Astrocyte (in vitro differentiated cells and primary cell): ENCODE data around the gene MTMR4. TPM values are rescaled to one million over a fixed set of nuclear protein-coding genes. Genes with fewer than 3 reads are reported as not detected.

Experiments
- DNase-seq: peaks from one replicate; pipeline ENCODE4 v3.0.0-alpha.2; 2010; ENCODE audit warnings: low read depth
- FAIRE-seq: peaks from 2 replicates; lab custom pipeline; 2011; peaks lifted over from hg19 to GRCh38; lab: Jason Lieb, UNC
- H2AFZ ChIP-seq: 2 replicates; pipeline ENCODE4 v1.6.0; 2012; ENCODE audit warnings: low read depth, low read length, inconsistent platforms
- H3K27ac ChIP-seq: 2 replicates; pipeline ENCODE4 v1.5.1; 2011; ENCODE audit warnings: low read depth, low read length, inconsistent platforms
- H3K27me3 ChIP-seq: 2 replicates; pipeline ENCODE4 v1.6.0; 2011; ENCODE audit warnings: low read length, inconsistent platforms; ENCODE audit not compliant: insufficient read depth
- H3K36me3 ChIP-seq: 2 replicates; pipeline ENCODE4 v1.5.1; 2011; ENCODE audit warnings: low read length, inconsistent platforms; ENCODE audit not compliant: insufficient read depth
- H3K4me1 ChIP-seq: 2 replicates; pipeline ENCODE4 v1.5.1; 2011; ENCODE audit warnings: low read length, inconsistent platforms; ENCODE audit not compliant: insufficient read depth
- H3K4me2 ChIP-seq: 2 replicates; pipeline ENCODE4 v1.6.0; 2012; ENCODE audit warnings: low read length, inconsistent platforms
- H3K4me3 ChIP-seq: 2 replicates; pipeline ENCODE4 v1.5.1; 2011; ENCODE audit warnings: low read depth, mild to moderate bottlenecking, low read length, inconsistent platforms; ENCODE audit not compliant: insufficient read depth
- H3K79me2 ChIP-seq: 2 replicates; pipeline ENCODE4 v1.6.0; 2012; ENCODE audit warnings: mild to moderate bottlenecking, low read length, inconsistent platforms; ENCODE audit not compliant: insufficient read depth
- H3K9ac ChIP-seq: 2 replicates; pipeline ENCODE4 v1.6.0; 2012; ENCODE audit warnings: mild to moderate bottlenecking, low read length, inconsistent platforms
- H3K9me3 ChIP-seq: 2 replicates; pipeline ENCODE4 v1.5.1; 2012; ENCODE audit warnings: low read depth, mild to moderate bottlenecking, low read length, inconsistent platforms; ENCODE audit not compliant: insufficient read depth
- H4K20me1 ChIP-seq: 2 replicates; pipeline ENCODE4 v1.6.0; 2012; ENCODE audit warnings: low read length, inconsistent platforms; ENCODE audit not compliant: insufficient read depth
- H3K27ac Mint-ChIP-seq: one replicate; pipeline ENCODE4 v1.8.0; 2021; ENCODE audit warnings: mild to moderate bottlenecking, mixed read lengths; ENCODE audit not compliant: unreplicated experiment
- H3K27me3 Mint-ChIP-seq: one replicate; pipeline ENCODE4 v1.8.0; 2021; ENCODE audit warnings: low read depth, mixed read lengths; ENCODE audit not compliant: unreplicated experiment
- H3K36me3 Mint-ChIP-seq: one replicate; pipeline ENCODE4 v1.8.0; 2021; ENCODE audit warnings: low read depth, mixed read lengths; ENCODE audit not compliant: unreplicated experiment
- H3K4me1 Mint-ChIP-seq: one replicate; pipeline ENCODE4 v1.8.0; 2021; ENCODE audit warnings: low read depth, mixed read lengths; ENCODE audit not compliant: unreplicated experiment
- H3K4me3 Mint-ChIP-seq: one replicate; pipeline ENCODE4 v1.8.0; 2021; ENCODE audit warnings: mild to moderate bottlenecking, moderate library complexity, mixed read lengths; ENCODE audit not compliant: unreplicated experiment
- H3K9me3 Mint-ChIP-seq: one replicate; pipeline ENCODE4 v1.8.0; 2021; ENCODE audit warnings: mild to moderate bottlenecking, mixed read lengths; ENCODE audit not compliant: unreplicated experiment
- EZH2 ChIP-seq: IDR thresholded peaks from 2 replicates; pipeline ENCODE4 v1.6.1; 2012; ENCODE audit warnings: mild to moderate bottlenecking, low read length, inconsistent platforms; ENCODE audit not compliant: insufficient read depth
- total RNA-seq: library from RNA; stranded (reverse); gene quantifications from 2 replicates; pipeline ENCODE4 v1.2.1, GENCODE V29; 2021
- TF ChIP-seq, protein P1 (sequence below): IDR thresholded peaks from 2 replicates; pipeline ENCODE4 v1.5.1; 2011; ENCODE audit warnings: low read depth, mild to moderate bottlenecking, inconsistent platforms, low read length, moderate library complexity; ENCODE audit not compliant: insufficient read depth

The MTMR4 gene
- total RNA-seq, 1 donor from 2014 or later, result 17.6 TPM

DNA sequence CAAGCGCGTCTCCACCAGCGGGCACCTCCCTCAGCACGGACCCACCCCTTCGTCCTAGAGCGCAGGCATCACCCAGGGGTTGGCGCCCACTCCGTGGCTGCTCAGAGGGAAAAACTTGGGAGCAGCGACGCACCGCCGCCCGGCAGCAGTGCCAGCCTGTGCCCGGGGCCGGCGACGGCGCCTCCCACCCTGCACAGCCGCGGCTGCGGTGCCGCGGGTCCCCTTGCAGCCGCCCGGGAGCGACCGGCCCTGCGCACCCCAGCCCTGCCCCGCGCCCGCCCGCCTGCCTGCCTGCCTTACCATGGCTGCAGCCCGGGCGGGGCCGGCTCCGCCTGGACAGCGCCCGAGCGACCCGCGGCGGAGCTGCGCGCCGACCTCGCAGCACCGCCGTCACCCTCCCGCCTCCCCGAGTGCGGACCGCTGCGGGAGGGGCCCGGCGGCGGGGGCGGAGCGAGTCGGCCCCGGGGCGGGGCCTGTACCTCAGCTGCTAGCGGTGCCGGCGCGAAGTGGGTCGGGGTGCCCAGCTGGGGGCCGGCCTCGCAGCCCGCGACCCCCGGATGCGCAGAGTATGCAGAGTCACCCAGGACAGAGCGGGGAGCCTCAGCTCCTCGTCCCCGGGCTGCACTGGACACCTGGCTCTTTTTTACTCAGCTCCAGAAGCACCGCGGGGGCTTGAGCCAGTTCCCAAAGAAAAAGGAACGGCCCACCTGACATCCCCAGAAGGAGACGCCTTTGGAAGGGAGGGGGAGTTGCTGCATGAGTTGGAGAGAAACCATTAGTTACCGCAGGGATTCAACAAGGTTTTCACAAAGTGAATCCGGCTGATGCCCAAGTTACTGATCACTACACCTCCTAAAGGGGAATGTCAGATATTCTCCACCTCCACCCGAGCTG is 17.5 kb upstream of the MTMR4 start:
- peak overlapping the region; percentile 71 for H2AFZ ChIP-seq
- peak; percentile 23 for DNase-seq

DNA sequence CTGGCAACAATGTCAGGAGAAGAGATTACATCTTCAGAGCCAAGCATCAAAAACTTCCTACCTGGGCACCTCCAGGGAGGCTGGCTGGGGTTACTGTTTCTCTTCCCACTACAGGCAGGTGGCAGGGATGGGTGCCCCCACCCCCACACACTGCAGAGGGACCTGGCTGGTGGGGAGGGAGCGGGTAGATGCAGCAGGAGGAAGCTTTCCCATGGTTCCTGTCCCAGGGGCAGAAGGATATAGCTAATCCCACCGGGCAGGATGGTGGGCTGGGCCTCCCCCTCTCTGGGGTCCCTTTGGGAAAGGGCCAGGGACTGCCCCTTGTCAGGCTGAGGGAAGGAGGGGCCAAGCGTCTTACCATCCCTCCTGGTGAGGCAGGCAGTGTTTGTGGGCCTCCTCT is 16.7 kb upstream of the MTMR4 start:
- H3K4me3 Mint-ChIP-seq, result peak overlapping the region; percentile 60
- no peak for FAIRE-seq
- peak overlapping the region; percentile 71 for H2AFZ ChIP-seq

More for the DNA sequence above, 17.5 kb upstream of the MTMR4 start:
- Histone ChIP-seq H3K9ac (peak overlapping the region; percentile 51), H4K20me1 (no peaks in the 10 kb centered on the region), H3K27ac (no peak overlapping the region), H3K4me2 (peak overlapping the region; percentile 87), H3K36me3 (no peaks in the 10 kb centered on the region), H3K79me2 (no peaks in the 10 kb centered on the region), H3K27me3 (peaks cover 12% of the 10 kb centered on the region), H3K9me3 (no peaks in the 10 kb centered on the region), H3K4me3 (peak overlapping the region; percentile 52), H3K4me1 (peaks cover 36% of the 10 kb centered on the region)
- peaks cover 33% of the 10 kb centered on the region for H3K4me1 Mint-ChIP-seq
- no peaks in the 10 kb centered on the region for H3K36me3 Mint-ChIP-seq
- H3K27me3 Mint-ChIP-seq, result peaks cover 38% of the 10 kb centered on the region
- TF ChIP-seq EZH2, result peak; percentile 43
- TF ChIP-seq, protein P1, sequence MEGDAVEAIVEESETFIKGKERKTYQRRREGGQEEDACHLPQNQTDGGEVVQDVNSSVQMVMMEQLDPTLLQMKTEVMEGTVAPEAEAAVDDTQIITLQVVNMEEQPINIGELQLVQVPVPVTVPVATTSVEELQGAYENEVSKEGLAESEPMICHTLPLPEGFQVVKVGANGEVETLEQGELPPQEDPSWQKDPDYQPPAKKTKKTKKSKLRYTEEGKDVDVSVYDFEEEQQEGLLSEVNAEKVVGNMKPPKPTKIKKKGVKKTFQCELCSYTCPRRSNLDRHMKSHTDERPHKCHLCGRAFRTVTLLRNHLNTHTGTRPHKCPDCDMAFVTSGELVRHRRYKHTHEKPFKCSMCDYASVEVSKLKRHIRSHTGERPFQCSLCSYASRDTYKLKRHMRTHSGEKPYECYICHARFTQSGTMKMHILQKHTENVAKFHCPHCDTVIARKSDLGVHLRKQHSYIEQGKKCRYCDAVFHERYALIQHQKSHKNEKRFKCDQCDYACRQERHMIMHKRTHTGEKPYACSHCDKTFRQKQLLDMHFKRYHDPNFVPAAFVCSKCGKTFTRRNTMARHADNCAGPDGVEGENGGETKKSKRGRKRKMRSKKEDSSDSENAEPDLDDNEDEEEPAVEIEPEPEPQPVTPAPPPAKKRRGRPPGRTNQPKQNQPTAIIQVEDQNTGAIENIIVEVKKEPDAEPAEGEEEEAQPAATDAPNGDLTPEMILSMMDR, result no peak
- no peak overlapping the region for H3K27ac Mint-ChIP-seq
- FAIRE-seq, result no peak
- no peaks in the 10 kb centered on the region for H3K9me3 Mint-ChIP-seq
- H3K4me3 Mint-ChIP-seq, result peak overlapping the region; percentile 73

More for the DNA sequence above, 16.7 kb upstream of the MTMR4 start:
- no peak overlapping the region for H3K27ac Mint-ChIP-seq
- TF ChIP-seq, protein P1, result no peak
- TF ChIP-seq EZH2, result no peak
- Histone ChIP-seq H3K36me3 (no peaks in the 10 kb centered on the region), H3K27ac (no peak overlapping the region), H3K9me3 (no peaks in the 10 kb centered on the region), H3K27me3 (peaks cover 12% of the 10 kb centered on the region), H3K4me3 (peak overlapping the region; percentile 52), H3K4me1 (peaks cover 39% of the 10 kb centered on the region), H3K4me2 (peak overlapping the region; percentile 87), H4K20me1 (no peaks in the 10 kb centered on the region), H3K9ac (peak overlapping the region; percentile 28), H3K79me2 (no peaks in the 10 kb centered on the region)
- H3K27me3 Mint-ChIP-seq, result peaks cover 38% of the 10 kb centered on the region
- peaks cover 39% of the 10 kb centered on the region for H3K4me1 Mint-ChIP-seq
- DNase-seq, result no peak
- H3K36me3 Mint-ChIP-seq, result no peaks in the 10 kb centered on the region
- H3K9me3 Mint-ChIP-seq, result no peaks in the 10 kb centered on the region
